ENCODE data around the gene ABCC1. TPM values are rescaled to one million over a fixed set of nuclear protein-coding genes. Genes with fewer than 3 reads are reported as not detected.
"Not testable (repeated sequence)": the region's sequence is repeated elsewhere in the genome, so short reads cannot be mapped to it uniquely, and the experiment has no call there.

The ABCC1 gene
- total and polyA plus RNA-seq, 2 donors (not counting 1 experiment from before 2014, with no cell fraction given) = 54.1 to 178 TPM

DNA sequence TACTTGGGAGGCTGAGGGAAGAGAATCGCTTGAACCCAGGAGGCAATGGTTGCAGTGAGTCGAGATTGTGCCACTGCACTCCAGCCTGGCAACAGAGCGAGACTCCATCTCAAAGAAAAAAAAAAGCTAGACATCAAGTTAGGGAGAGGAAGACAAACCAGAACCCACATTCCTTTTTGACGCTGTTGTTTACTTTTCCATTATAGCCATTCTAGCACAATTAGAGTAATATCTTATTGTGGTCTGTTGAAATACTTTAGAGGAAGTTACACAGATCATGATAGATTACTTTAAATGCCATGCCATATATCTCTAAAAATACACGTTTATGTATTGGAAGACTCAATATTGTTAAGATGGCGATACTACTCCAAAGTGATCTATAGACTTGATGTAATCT is 16.5 kb upstream of the ABCC1 start:
- H3K4me2 ChIP-seq (ENCODE audit: extremely low read depth, insufficient read depth, low read length) = no peak overlapping the region

DNA sequence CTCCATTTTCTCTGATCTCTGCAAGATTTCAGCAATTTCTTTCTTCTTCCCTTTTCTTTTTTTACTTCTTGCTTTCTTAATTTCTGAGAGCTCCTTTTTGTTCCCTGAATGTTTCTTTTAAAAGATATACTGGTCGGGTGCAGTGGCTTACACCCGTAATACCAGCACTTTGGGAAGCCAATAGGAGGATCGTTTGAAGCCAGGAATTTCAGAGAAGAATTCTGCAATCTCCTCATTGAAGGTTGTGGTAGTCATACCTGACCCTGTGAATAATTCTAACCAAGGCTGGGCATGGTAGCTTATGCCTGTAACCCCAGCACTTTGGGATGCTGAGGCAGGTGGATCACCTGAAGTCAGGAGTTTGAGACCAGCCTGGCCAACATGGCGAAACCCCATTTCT is 15.6 kb upstream of the ABCC1 start:
- no peaks in the 10 kb centered on the region for H3K36me3 ChIP-seq (ENCODE audit: control insufficient read depth, insufficient read depth, low read length)
- H3K79me2 ChIP-seq (ENCODE audit: control insufficient read depth, insufficient read depth, low read length) = no peaks in the 10 kb centered on the region
- no peaks in the 10 kb centered on the region for H3K4me1 ChIP-seq (ENCODE audit: control insufficient read depth, extremely low read depth, insufficient read depth, low read length)
- H3K9me3 ChIP-seq (ENCODE audit: control insufficient read depth, insufficient read depth, low read depth, low read length) = no peaks in the 10 kb centered on the region
- H3K4me3 ChIP-seq (replicated peaks in 1 of 4; ENCODE audit: control extremely low read depth in 1 of 4, insufficient read depth in 1 of 4, low read depth in 3 of 4, low read length in 4 of 4) = no peak overlapping the region
- H2AFZ ChIP-seq (ENCODE audit: low read length) = no peak overlapping the region
- no peak overlapping the region for H3K4me2 ChIP-seq (ENCODE audit: extremely low read depth, insufficient read depth, low read length)
- TF ChIP-seq, protein P1, sequence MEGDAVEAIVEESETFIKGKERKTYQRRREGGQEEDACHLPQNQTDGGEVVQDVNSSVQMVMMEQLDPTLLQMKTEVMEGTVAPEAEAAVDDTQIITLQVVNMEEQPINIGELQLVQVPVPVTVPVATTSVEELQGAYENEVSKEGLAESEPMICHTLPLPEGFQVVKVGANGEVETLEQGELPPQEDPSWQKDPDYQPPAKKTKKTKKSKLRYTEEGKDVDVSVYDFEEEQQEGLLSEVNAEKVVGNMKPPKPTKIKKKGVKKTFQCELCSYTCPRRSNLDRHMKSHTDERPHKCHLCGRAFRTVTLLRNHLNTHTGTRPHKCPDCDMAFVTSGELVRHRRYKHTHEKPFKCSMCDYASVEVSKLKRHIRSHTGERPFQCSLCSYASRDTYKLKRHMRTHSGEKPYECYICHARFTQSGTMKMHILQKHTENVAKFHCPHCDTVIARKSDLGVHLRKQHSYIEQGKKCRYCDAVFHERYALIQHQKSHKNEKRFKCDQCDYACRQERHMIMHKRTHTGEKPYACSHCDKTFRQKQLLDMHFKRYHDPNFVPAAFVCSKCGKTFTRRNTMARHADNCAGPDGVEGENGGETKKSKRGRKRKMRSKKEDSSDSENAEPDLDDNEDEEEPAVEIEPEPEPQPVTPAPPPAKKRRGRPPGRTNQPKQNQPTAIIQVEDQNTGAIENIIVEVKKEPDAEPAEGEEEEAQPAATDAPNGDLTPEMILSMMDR (conservative IDR thresholded peaks at IDR 0.05 in 1 of 2, IDR thresholded peaks at IDR 0.05 in 1 of 2; ENCODE audit: low read depth in 1 of 2, low read length in 2 of 2) = no peak
- no peak for TF ChIP-seq EZH2 (IDR thresholded peaks at IDR 0.05; ENCODE audit: low read length, missing control alignments)
- no peak overlapping the region for H3K27ac ChIP-seq (ENCODE audit: insufficient read depth, low read length)
- no peaks in the 10 kb centered on the region for H3K27me3 ChIP-seq (ENCODE audit: control insufficient read depth, insufficient read depth, low read length)
- no peak overlapping the region for H3K9ac ChIP-seq (ENCODE audit: insufficient read depth, low read length)
- DNase-seq (ENCODE audit: low read depth in 2 of 2) = no peak
- H4K20me1 ChIP-seq (ENCODE audit: control insufficient read depth, extremely low read depth, insufficient read depth, low read length) = no peaks in the 10 kb centered on the region

More for the DNA sequence above, 16.5 kb upstream of the ABCC1 start:
- H2AFZ ChIP-seq (ENCODE audit: low read length) = no peak overlapping the region
- H3K27ac ChIP-seq (ENCODE audit: insufficient read depth, low read length) = no peak overlapping the region
- no peak overlapping the region for H3K4me3 ChIP-seq (replicated peaks in 1 of 4; ENCODE audit: control extremely low read depth in 1 of 4, insufficient read depth in 1 of 4, low read depth in 3 of 4, low read length in 4 of 4)
- H4K20me1 ChIP-seq (ENCODE audit: control insufficient read depth, extremely low read depth, insufficient read depth, low read length) = no peaks in the 10 kb centered on the region
- H3K4me1 ChIP-seq (ENCODE audit: control insufficient read depth, extremely low read depth, insufficient read depth, low read length) = no peaks in the 10 kb centered on the region
- no peaks in the 10 kb centered on the region for H3K27me3 ChIP-seq (ENCODE audit: control insufficient read depth, insufficient read depth, low read length)
- H3K36me3 ChIP-seq (ENCODE audit: control insufficient read depth, insufficient read depth, low read length) = no peaks in the 10 kb centered on the region
- no peaks in the 10 kb centered on the region for H3K9me3 ChIP-seq (ENCODE audit: control insufficient read depth, insufficient read depth, low read depth, low read length)
- no peaks in the 10 kb centered on the region for H3K79me2 ChIP-seq (ENCODE audit: control insufficient read depth, insufficient read depth, low read length)
- H3K9ac ChIP-seq (ENCODE audit: insufficient read depth, low read length) = no peak overlapping the region
- TF ChIP-seq EZH2 (IDR thresholded peaks at IDR 0.05; ENCODE audit: low read length, missing control alignments) = no peak
- TF ChIP-seq, protein P1 (conservative IDR thresholded peaks at IDR 0.05 in 1 of 2, IDR thresholded peaks at IDR 0.05 in 1 of 2; ENCODE audit: low read depth in 1 of 2, low read length in 2 of 2) = no peak
- no peak for DNase-seq (ENCODE audit: low read depth in 2 of 2)

DNA sequence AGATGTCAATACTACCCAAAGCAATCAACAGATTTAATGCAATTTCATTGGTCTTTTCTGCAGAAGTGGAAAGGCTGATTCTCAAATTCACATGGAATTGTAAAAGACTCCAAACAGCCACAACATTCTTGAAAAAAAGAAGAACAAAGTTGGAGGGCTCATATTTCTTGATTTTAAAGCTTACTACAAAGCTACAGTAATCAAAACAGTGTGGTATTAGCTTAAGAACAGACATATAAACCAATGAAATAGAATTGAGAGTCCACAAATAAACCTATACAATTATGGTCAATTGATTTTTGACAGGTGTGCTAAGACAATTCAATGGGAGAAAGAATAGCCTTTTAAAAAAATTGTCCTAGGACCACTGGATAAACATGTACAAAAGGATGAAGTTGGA is 14.4 kb upstream of the ABCC1 start:
- no peak overlapping the region for H3K4me2 ChIP-seq (ENCODE audit: extremely low read depth, insufficient read depth, low read length)
- no peaks in the 10 kb centered on the region for H4K20me1 ChIP-seq (ENCODE audit: control insufficient read depth, extremely low read depth, insufficient read depth, low read length)
- H3K79me2 ChIP-seq (ENCODE audit: control insufficient read depth, insufficient read depth, low read length) = no peaks in the 10 kb centered on the region
- H3K27ac ChIP-seq (ENCODE audit: insufficient read depth, low read length) = no peak overlapping the region
- H3K4me3 ChIP-seq (replicated peaks in 1 of 4; ENCODE audit: control extremely low read depth in 1 of 4, insufficient read depth in 1 of 4, low read depth in 3 of 4, low read length in 4 of 4) = no peak overlapping the region
- no peak for DNase-seq (ENCODE audit: low read depth in 2 of 2)
- H3K4me1 ChIP-seq (ENCODE audit: control insufficient read depth, extremely low read depth, insufficient read depth, low read length) = no peaks in the 10 kb centered on the region
- no peak overlapping the region for H2AFZ ChIP-seq (ENCODE audit: low read length)
- no peaks in the 10 kb centered on the region for H3K27me3 ChIP-seq (ENCODE audit: control insufficient read depth, insufficient read depth, low read length)
- no peaks in the 10 kb centered on the region for H3K9me3 ChIP-seq (ENCODE audit: control insufficient read depth, insufficient read depth, low read depth, low read length)
- no peak overlapping the region for H3K9ac ChIP-seq (ENCODE audit: insufficient read depth, low read length)
- TF ChIP-seq, protein P1 (conservative IDR thresholded peaks at IDR 0.05 in 1 of 2, IDR thresholded peaks at IDR 0.05 in 1 of 2; ENCODE audit: low read depth in 1 of 2, low read length in 2 of 2) = no peak
- TF ChIP-seq EZH2 (IDR thresholded peaks at IDR 0.05; ENCODE audit: low read length, missing control alignments) = no peak
- H3K36me3 ChIP-seq (ENCODE audit: control insufficient read depth, insufficient read depth, low read length) = no peaks in the 10 kb centered on the region

DNA sequence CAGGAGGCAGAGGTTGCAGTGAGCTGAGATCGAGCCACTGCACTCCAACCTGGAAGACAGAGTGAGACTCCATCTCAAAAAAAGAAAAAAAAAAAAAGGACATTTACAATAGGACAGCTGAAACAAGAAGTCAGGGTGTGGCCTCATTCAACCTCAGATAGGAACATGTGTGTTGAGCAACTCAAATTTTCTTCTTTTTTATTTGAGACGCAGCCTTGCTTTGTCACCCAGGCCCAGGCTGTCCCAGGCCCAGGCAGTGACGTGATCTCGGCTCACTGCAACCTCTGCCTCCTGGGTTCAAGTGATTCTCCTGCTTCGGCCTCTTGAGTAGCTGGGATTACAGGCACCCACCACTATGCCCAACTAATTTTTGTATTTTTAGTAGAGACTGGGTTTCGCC is 12.6 kb upstream of the ABCC1 start:
- H3K27me3 ChIP-seq (ENCODE audit: control insufficient read depth, insufficient read depth, low read length); H3K79me2 ChIP-seq (ENCODE audit: control insufficient read depth, insufficient read depth, low read length); H3K4me2 ChIP-seq (ENCODE audit: extremely low read depth, insufficient read depth, low read length); H2AFZ ChIP-seq (ENCODE audit: low read length); H3K9ac ChIP-seq (ENCODE audit: insufficient read depth, low read length); H3K36me3 ChIP-seq (ENCODE audit: control insufficient read depth, insufficient read depth, low read length); H4K20me1 ChIP-seq (ENCODE audit: control insufficient read depth, extremely low read depth, insufficient read depth, low read length); H3K4me1 ChIP-seq (ENCODE audit: control insufficient read depth, extremely low read depth, insufficient read depth, low read length); H3K4me3 ChIP-seq (replicated peaks in 1 of 4; ENCODE audit: control extremely low read depth in 1 of 4, insufficient read depth in 1 of 4, low read depth in 3 of 4, low read length in 4 of 4); H3K27ac ChIP-seq (ENCODE audit: insufficient read depth, low read length); DNase-seq (ENCODE audit: low read depth in 2 of 2); H3K9me3 ChIP-seq (ENCODE audit: control insufficient read depth, insufficient read depth, low read depth, low read length): not testable (repeated sequence)
